Measurements from ENCODE around the gene SLC6A3.

The SLC6A3 gene

GRCh38 chr5:1445313-1445688 is at the start of gene SLC6A3:
Gene SLC6A3 (minus strand): TSS chr5:1445440. CDS start chr5:1443197, 2,243 bp downstream.
- no peak for DNase-seq (ENCODE audit: low spot score)

GRCh38 chr5:1493941-1494340 is 48.7 kb upstream of the SLC6A3 start:
- DNase-seq (ENCODE audit: low spot score), result no peak

GRCh38 chr5:1493413-1493812 is 48.2 kb upstream of the SLC6A3 start:
- DNase-seq (ENCODE audit: low spot score), result no peak

- no peak for DNase-seq (ENCODE audit: low spot score)
Observed at GRCh38 chr5:1492757-1493156, 47.5 kb upstream of the SLC6A3 start.

GRCh38 chr5:1490376-1490775 is 45.1 kb upstream of the SLC6A3 start:
- no peak for DNase-seq (ENCODE audit: low spot score)

- DNase-seq (ENCODE audit: low spot score), result no peak
Observed at GRCh38 chr5:1489754-1490153, 44.5 kb upstream of the SLC6A3 start.

- no peak for DNase-seq (ENCODE audit: low spot score)
Observed at GRCh38 chr5:1488882-1489680, 43.8 kb upstream of the SLC6A3 start.

GRCh38 chr5:1487079-1487764 is 42.0 kb upstream of the SLC6A3 start:
- DNase-seq (ENCODE audit: low spot score), result no peak

GRCh38 chr5:1486271-1486670 is 41.0 kb upstream of the SLC6A3 start:
- no peak for DNase-seq (ENCODE audit: low spot score)

- no peak for DNase-seq (ENCODE audit: low spot score)
Observed at GRCh38 chr5:1485579-1486118, 40.4 kb upstream of the SLC6A3 start.

GRCh38 chr5:1484730-1485578 is 39.7 kb upstream of the SLC6A3 start:
- no peak for DNase-seq (ENCODE audit: low spot score)

GRCh38 chr5:1483856-1484729 is 38.9 kb upstream of the SLC6A3 start:
- no peak for DNase-seq (ENCODE audit: low spot score)

- no peak for DNase-seq (ENCODE audit: low spot score)
Observed at GRCh38 chr5:1483064-1483463, 37.8 kb upstream of the SLC6A3 start.

GRCh38 chr5:1481959-1482331 is 36.7 kb upstream of the SLC6A3 start:
- no peak for DNase-seq (ENCODE audit: low spot score)

GRCh38 chr5:1481266-1481958 is 36.2 kb upstream of the SLC6A3 start:
- no peak for DNase-seq (ENCODE audit: low spot score)

GRCh38 chr5:1480806-1481205 is 35.6 kb upstream of the SLC6A3 start:
- no peak for DNase-seq (ENCODE audit: low spot score)

- DNase-seq (ENCODE audit: low spot score), result peak; percentile 41
Observed at GRCh38 chr5:1480217-1480616, 35.0 kb upstream of the SLC6A3 start.

- no peak for DNase-seq (ENCODE audit: low spot score)
Observed at GRCh38 chr5:1479581-1480188, 34.4 kb upstream of the SLC6A3 start.

- DNase-seq (ENCODE audit: low spot score), result no peak
Observed at GRCh38 chr5:1479066-1479465, 33.8 kb upstream of the SLC6A3 start.

GRCh38 chr5:1478271-1479035 is 33.2 kb upstream of the SLC6A3 start:
- no peak for DNase-seq (ENCODE audit: low spot score)

Data from globus pallidus (tissue), 1 donor.